GM23338 (cell line): ENCODE measurements around the gene CCDC54.

Experiments
- CREB1 ChIP-seq: fragments of 250-450 bp; sonication (Bioruptor Pico); IDR thresholded peaks from 2 replicates; pipeline ENCODE4 v1.5.0; 2020; ENCODE audit warnings: low read depth, mild to moderate bottlenecking, moderate library complexity
- EZH2 ChIP-seq: fragments of 200-600 bp; sonication (generic); IDR thresholded peaks from one replicate; pipeline ENCODE4 v1.8.0; 2017; ENCODE audit warnings: antibody characterized with exemption, mild to moderate bottlenecking, low read depth; ENCODE audit not compliant: unreplicated experiment
- EZH2phosphoT487 ChIP-seq: fragments of 200-600 bp; sonication (generic); IDR thresholded peaks from one replicate; pipeline ENCODE4 v1.8.1; 2018; ENCODE audit warnings: antibody characterized with exemption; ENCODE audit not compliant: unreplicated experiment
- JUNB ChIP-seq: IDR thresholded peaks from one replicate; pipeline ENCODE4 v1.6.1; 2016; ENCODE audit warnings: antibody characterized with exemption; ENCODE audit not compliant: unreplicated experiment
- NANOG ChIP-seq: IDR thresholded peaks from 2 replicates; pipeline ENCODE4 v1.6.1; 2016; ENCODE audit warnings: antibody characterized with exemption, borderline replicate concordance
- POLR2AphosphoS5 ChIP-seq: IDR thresholded peaks from 2 replicates; pipeline ENCODE4 v1.6.1; 2016; ENCODE audit warnings: antibody characterized with exemption, low read depth
- ZNF331 ChIP-seq: fragments of 250-450 bp; sonication (Bioruptor Pico); IDR thresholded peaks from 2 replicates; pipeline ENCODE4 v1.5.0; 2020; ENCODE audit warnings: low read depth, mild to moderate bottlenecking, moderate library complexity
- ZNF462 ChIP-seq: fragments of 250-450 bp; sonication (Bioruptor Pico); IDR thresholded peaks from 2 replicates; pipeline ENCODE4 v1.5.0; 2020; ENCODE audit warnings: mild to moderate bottlenecking, moderate library complexity
- TF ChIP-seq, protein P1 (sequence below), 2 experiments: fragments of 200-600 bp in 1 of 2; sonication (generic) in 1 of 2; conservative IDR thresholded peaks; 2 replicates each; pipeline versions ENCODE4 v1.5.1 to v1.6.1; 2016 to 2017; ENCODE audit warnings: antibody characterized with exemption in 2 of 2, low read depth in 2 of 2, mild to moderate bottlenecking in 2 of 2, moderate library complexity in 1 of 2
- TF ChIP-seq, protein P2 (sequence below): IDR thresholded peaks from one replicate; pipeline ENCODE4 v1.6.1; 2018; ENCODE audit warnings: antibody characterized with exemption; ENCODE audit not compliant: unreplicated experiment
- TF ChIP-seq, protein P3 (sequence below): IDR thresholded peaks from 2 replicates; pipeline ENCODE4 v1.6.1; 2016; ENCODE audit warnings: antibody characterized with exemption

GRCh38 chr3:107384907-107385306 lies 7.7 kb downstream of the CCDC54 start:
- TF ChIP-seq, protein P1, sequence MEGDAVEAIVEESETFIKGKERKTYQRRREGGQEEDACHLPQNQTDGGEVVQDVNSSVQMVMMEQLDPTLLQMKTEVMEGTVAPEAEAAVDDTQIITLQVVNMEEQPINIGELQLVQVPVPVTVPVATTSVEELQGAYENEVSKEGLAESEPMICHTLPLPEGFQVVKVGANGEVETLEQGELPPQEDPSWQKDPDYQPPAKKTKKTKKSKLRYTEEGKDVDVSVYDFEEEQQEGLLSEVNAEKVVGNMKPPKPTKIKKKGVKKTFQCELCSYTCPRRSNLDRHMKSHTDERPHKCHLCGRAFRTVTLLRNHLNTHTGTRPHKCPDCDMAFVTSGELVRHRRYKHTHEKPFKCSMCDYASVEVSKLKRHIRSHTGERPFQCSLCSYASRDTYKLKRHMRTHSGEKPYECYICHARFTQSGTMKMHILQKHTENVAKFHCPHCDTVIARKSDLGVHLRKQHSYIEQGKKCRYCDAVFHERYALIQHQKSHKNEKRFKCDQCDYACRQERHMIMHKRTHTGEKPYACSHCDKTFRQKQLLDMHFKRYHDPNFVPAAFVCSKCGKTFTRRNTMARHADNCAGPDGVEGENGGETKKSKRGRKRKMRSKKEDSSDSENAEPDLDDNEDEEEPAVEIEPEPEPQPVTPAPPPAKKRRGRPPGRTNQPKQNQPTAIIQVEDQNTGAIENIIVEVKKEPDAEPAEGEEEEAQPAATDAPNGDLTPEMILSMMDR (conservative IDR thresholded peaks at IDR 0.05; ENCODE audit: low read depth in 2 of 2), result no peak
- TF ChIP-seq POLR2AphosphoS5 (no peak), JUNB (no peak), EZH2 (no peak), EZH2phosphoT487 (no peak), NANOG (peak; percentile 79), CREB1 (no peak), ZNF331 (no peak), ZNF462 (no peak)
- TF ChIP-seq, protein P2, sequence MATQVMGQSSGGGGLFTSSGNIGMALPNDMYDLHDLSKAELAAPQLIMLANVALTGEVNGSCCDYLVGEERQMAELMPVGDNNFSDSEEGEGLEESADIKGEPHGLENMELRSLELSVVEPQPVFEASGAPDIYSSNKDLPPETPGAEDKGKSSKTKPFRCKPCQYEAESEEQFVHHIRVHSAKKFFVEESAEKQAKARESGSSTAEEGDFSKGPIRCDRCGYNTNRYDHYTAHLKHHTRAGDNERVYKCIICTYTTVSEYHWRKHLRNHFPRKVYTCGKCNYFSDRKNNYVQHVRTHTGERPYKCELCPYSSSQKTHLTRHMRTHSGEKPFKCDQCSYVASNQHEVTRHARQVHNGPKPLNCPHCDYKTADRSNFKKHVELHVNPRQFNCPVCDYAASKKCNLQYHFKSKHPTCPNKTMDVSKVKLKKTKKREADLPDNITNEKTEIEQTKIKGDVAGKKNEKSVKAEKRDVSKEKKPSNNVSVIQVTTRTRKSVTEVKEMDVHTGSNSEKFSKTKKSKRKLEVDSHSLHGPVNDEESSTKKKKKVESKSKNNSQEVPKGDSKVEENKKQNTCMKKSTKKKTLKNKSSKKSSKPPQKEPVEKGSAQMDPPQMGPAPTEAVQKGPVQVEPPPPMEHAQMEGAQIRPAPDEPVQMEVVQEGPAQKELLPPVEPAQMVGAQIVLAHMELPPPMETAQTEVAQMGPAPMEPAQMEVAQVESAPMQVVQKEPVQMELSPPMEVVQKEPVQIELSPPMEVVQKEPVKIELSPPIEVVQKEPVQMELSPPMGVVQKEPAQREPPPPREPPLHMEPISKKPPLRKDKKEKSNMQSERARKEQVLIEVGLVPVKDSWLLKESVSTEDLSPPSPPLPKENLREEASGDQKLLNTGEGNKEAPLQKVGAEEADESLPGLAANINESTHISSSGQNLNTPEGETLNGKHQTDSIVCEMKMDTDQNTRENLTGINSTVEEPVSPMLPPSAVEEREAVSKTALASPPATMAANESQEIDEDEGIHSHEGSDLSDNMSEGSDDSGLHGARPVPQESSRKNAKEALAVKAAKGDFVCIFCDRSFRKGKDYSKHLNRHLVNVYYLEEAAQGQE, result no peak
- TF ChIP-seq, protein P3, sequence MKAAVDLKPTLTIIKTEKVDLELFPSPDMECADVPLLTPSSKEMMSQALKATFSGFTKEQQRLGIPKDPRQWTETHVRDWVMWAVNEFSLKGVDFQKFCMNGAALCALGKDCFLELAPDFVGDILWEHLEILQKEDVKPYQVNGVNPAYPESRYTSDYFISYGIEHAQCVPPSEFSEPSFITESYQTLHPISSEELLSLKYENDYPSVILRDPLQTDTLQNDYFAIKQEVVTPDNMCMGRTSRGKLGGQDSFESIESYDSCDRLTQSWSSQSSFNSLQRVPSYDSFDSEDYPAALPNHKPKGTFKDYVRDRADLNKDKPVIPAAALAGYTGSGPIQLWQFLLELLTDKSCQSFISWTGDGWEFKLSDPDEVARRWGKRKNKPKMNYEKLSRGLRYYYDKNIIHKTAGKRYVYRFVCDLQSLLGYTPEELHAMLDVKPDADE, result no peak
